Skeletal muscle tissue (tissue), 4 donors: ENCODE measurements around the gene XRCC3. TPM values are rescaled to one million over a fixed set of nuclear protein-coding genes. Genes with fewer than 3 reads are reported as not detected.

ENCODE experiments used
- H3K27ac ChIP-seq: one replicate; pipeline ENCODE4 v1.7.0; 2013; ENCODE audit warnings: mild to moderate bottlenecking, low read depth, low read length, inconsistent platforms
- H3K27me3 ChIP-seq, 3 donors: one replicate each; pipeline ENCODE4 v1.7.0; 2013; ENCODE audit warnings: low read length in 3 of 3; ENCODE audit not compliant: control insufficient read depth in 3 of 3, insufficient read depth in 3 of 3
- H3K36me3 ChIP-seq, 3 donors: one replicate each; pipeline ENCODE4 v1.7.0; 2013; ENCODE audit warnings: low read length in 3 of 3; ENCODE audit not compliant: control insufficient read depth in 3 of 3, insufficient read depth in 3 of 3
- H3K4me1 ChIP-seq, 3 donors: one replicate each; pipeline ENCODE4 v1.7.0; 2013; ENCODE audit warnings: low read length in 3 of 3, mild to moderate bottlenecking in 3 of 3; ENCODE audit not compliant: control insufficient read depth in 3 of 3, insufficient read depth in 3 of 3
- H3K4me3 ChIP-seq, 3 donors: one replicate each; pipeline ENCODE4 v1.7.0; 2013; ENCODE audit warnings: low read length in 3 of 3
- H3K9ac ChIP-seq, 3 donors: one replicate each; pipeline ENCODE4 v1.7.0; 2013; ENCODE audit warnings: low read length in 3 of 3, mild to moderate bottlenecking in 3 of 3, moderate library complexity in 2 of 3, low read depth in 1 of 3
- H3K9me3 ChIP-seq, 3 donors: one replicate each; pipeline ENCODE4 v1.7.0; 2013; ENCODE audit warnings: low read length in 3 of 3; ENCODE audit not compliant: control insufficient read depth in 3 of 3
- total RNA-seq: library from RNA; depleted of rRNA; stranded (reverse); fragments of >200 nt; gene quantifications from one replicate; pipeline ENCODE4 v1.2.3, GENCODE V29; 2014
- donor health status: Osteomylitis.

XRCC3 gene
- total RNA-seq, 1 donor from 2014 or later: 2.1 TPM

DNA sequence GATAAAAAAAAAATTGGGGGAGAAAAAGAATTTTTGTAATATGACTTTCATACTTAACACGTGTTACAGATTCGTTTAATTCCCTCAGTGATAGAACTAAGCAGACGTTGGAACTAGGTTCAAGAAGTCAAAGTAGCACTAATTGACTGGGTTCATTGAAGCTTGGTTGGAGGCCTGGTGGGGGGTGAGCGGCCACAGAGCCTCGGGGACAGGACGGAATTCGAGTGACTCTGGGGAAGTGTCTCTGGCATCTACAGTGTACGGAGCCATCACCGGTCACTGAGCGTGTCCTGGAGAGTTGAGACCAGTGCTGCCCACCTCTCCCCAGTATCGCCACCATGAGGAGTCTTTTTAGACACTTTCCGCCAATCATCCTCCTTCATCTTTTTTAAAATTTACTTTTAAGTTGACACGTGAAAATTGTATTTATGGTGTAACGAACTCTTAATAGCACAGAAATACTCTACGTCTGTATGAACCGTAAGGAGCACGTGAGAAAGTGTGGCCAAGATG is 1.7 kb upstream of the XRCC3 start:
- H3K9ac ChIP-seq: peak overlapping the region in 2 of 3 donors; percentile 78 to 83
- peaks cover 38 to 65% (median 47%) of the 10 kb centered on the region in 3 donors for H3K4me1 ChIP-seq
- H3K36me3 ChIP-seq: peaks cover 0 to 5% (median 0%) of the 10 kb centered on the region in 3 donors
- peak overlapping the region; percentile 50 to 77 (median 76) for H3K4me3 ChIP-seq
- H3K9me3 ChIP-seq: no peaks in the 10 kb centered on the region
- H3K27ac ChIP-seq: no peak overlapping the region
- no peaks in the 10 kb centered on the region for H3K27me3 ChIP-seq

DNA sequence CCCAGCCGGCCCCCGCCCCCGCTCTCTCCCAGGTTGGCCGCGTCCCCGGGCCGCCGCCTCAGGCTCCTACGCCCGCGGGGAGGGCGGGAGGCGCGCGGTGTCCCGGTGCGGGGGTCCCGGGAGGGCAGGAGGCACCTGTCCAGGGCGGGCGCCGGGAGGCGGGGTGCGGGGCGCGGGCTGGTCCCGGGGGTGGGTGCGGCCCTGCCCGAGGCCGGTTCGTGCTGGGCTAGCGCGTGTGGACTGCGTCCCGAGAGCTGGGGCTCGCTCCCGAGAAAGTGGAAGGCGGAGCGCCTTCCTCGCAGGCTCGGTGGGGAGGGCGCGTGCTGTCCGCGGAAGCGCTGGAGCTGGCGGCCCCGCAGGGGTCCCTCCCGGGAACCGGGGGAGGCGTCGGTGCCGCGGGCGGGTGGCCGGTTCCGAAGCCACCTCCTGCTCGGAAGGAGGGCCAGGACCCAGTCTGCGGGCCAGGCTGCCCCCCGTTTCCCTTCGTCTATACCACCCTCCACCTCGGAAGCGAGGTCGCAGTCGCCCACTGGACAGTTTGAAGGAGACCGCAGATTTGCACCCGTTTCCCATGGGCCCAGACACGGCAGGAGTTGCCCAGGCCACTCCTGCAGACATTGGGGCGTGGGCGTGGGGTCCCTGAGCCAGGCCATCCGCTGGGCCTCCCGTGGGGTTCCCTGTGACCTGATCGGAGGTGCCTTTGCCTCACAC is 995 bp upstream of the XRCC3 start:
- Histone ChIP-seq H3K27ac (no peak overlapping the region), H3K4me1 (peaks cover 45 to 65% (median 49%) of the 10 kb centered on the region in 3 donors), H3K4me3 (peak overlapping the region; percentile 50 to 77 (median 76)), H3K9ac (peak overlapping the region; percentile 54 to 83 (median 78)), H3K9me3 (no peaks in the 10 kb centered on the region), H3K27me3 (no peaks in the 10 kb centered on the region), H3K36me3 (peaks cover 0 to 5% (median 0%) of the 10 kb centered on the region in 3 donors)

DNA sequence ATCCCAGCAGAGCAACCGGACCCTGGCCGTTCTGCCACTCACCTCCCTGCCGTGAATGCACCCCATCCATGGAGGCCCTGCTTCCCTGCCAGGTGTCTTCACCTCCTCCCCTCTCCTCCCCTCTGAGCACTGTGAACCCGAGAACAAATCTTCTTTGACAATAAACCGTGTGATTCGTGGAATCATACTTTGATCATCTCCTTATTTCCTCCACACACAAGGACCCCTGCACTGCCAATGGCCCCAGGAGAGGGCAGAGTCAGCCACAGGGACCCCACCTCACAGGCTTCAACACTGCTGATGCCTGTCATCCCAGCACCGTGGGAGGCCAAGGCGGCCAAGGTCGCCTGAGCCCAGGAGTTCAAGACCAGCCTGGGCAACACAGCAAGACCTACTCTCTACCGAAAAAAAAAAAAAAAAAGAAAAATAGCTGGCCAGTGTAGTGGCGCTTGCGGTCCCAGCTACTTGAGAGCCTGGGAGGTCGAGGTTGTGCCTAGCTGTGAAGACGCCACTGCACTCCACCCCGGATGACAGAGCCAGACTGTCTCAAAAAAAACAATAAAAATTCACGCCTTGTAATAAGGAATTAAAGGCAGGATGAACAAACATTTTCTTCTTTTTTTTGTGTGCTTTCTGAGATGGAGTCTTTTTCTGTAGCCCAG is 1.1 kb downstream of the XRCC3 start:
- no peaks in the 10 kb centered on the region for H3K9me3 ChIP-seq
- peaks cover 40 to 61% (median 50%) of the 10 kb centered on the region in 3 donors for H3K4me1 ChIP-seq
- H3K36me3 ChIP-seq: peaks cover 0 to 5% (median 4%) of the 10 kb centered on the region in 3 donors
- peak overlapping the region in 1 of 3 donors; percentile 6 for H3K4me3 ChIP-seq
- no peak overlapping the region for H3K9ac ChIP-seq
- no peaks in the 10 kb centered on the region for H3K27me3 ChIP-seq
- no peak overlapping the region for H3K27ac ChIP-seq

GRCh38 chr14:103713304-103714062 is 1.8 kb downstream of the XRCC3 start:
- peaks cover 0 to 5% (median 4%) of the 10 kb centered on the region in 3 donors for H3K36me3 ChIP-seq
- H3K9ac ChIP-seq: peak overlapping the region in 1 of 3 donors; percentile 25
- H3K27me3 ChIP-seq: no peaks in the 10 kb centered on the region
- no peak overlapping the region for H3K4me3 ChIP-seq
- H3K9me3 ChIP-seq: no peaks in the 10 kb centered on the region
- peaks cover 42 to 63% (median 53%) of the 10 kb centered on the region in 3 donors for H3K4me1 ChIP-seq
- no peak overlapping the region for H3K27ac ChIP-seq

DNA sequence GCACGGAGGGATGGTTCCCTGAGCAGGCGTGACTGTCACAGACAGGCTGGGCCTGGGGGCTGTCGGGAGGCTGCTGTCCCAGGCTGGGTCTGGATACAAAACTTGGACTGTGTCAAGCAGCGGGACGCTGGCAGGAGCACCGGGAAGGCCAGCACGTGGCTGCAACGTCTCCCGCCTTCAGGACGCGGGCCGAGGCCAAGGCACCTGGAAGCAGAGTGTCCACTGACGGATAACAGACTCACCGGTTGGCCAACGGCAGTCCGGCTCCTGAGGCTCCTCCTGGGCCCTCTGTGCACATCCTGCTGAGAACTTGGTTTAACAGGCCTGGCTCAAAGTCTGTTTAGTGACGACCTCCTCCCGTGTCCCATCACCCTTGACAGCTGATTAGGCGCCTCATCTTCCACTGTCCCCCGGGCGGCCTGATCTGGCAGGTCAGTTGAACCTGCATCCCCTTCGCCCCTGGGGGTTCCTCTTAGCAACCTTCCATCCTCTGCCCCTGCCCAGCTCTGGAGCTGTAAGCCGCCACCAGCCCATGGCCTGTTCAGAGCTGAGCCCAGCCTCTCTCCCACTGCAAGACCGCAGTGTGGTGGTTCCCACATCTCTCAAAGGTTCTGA is 2.5 kb downstream of the XRCC3 start:
- Histone ChIP-seq H3K27me3 (no peaks in the 10 kb centered on the region), H3K9me3 (no peaks in the 10 kb centered on the region), H3K36me3 (peaks cover 2 to 4% (median 4%) of the 10 kb centered on the region in 3 donors), H3K4me3 (no peak overlapping the region), H3K9ac (peak overlapping the region in 2 of 3 donors; percentile 19 to 73), H3K27ac (peak overlapping the region; percentile 36), H3K4me1 (peaks cover 38 to 63% (median 53%) of the 10 kb centered on the region in 3 donors)

DNA sequence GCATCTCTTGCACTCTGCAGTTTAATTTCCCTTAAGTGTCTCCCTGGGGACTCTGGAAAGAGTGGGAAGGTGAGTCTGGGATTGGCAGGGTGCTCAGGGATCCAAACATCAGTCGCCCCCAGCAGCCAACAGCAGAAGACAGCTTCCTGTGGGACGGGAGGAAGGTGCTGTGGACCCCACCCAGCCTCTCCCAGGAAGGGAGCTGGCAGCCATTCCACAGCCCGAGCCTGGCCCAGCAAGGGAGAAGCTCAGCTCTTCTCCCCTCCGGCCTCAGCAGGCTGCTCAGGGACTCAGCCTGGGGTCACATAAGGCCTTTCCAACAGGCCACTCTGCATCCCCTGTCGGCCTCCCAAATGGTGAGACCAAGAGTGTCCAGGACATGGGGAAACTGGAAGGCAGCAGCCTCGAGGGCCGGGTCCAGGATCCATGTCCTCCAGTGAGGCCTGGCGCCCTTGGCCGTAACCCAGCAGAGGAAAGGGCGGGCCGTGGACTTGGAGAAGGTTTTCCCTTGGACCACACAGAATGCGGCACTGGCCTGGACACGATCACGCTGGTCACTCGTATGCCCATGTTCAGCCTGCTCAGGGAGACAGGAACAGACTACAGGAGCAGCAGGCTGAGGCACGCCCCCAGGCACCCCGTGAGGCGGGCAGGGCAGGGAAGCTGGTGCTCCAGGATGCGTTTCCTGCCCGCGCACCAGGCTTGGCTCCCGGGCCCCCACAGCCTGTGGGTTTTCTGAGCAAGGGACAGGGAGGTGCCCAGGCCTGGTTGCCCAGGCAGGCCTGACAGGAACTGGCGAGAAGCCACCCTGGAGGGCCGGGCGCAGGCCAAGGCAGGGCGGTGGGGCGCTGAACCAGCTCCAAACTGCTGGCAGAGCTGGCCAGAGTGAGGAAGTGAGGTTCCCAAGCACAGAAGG is 3.5 kb downstream of the XRCC3 start:
- Histone ChIP-seq H3K4me1 (peaks cover 35 to 57% (median 47%) of the 10 kb centered on the region in 3 donors), H3K27ac (peak overlapping the region; percentile 36), H3K27me3 (no peaks in the 10 kb centered on the region), H3K36me3 (peaks cover 0 to 7% (median 4%) of the 10 kb centered on the region in 3 donors), H3K9me3 (no peaks in the 10 kb centered on the region), H3K4me3 (no peak overlapping the region), H3K9ac (peak overlapping the region; percentile 32 to 73 (median 33))

GRCh38 chr14:103710771-103711377 is 4.4 kb downstream of the XRCC3 start:
- peaks cover 31 to 52% (median 49%) of the 10 kb centered on the region in 3 donors for H3K4me1 ChIP-seq
- no peak overlapping the region for H3K27ac ChIP-seq

DNA sequence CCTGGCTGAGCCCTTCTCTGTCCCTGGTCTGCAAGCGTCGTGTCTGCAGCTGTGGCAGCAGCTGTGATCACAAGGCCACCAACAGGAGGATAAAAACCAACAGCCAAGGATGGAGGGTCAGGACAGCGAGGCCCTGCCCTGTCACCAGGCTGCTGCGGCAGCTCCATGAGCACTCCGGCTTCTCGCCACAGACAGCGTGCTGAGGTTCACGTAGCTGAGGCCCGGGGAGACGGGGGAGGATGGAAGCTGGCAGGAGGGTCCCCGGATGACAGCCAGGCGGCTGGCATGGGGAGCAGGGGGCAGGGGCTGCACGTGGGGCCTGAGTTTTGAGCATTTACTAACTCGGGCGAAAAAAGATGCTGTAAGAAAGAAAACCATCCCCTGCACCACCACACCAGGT is 5.4 kb downstream of the XRCC3 start:
- peaks cover 31 to 55% (median 52%) of the 10 kb centered on the region in 3 donors for H3K4me1 ChIP-seq
- H3K27me3 ChIP-seq: no peaks in the 10 kb centered on the region
- H3K9me3 ChIP-seq: no peaks in the 10 kb centered on the region
- H3K36me3 ChIP-seq: peaks cover 4 to 12% (median 7%) of the 10 kb centered on the region in 3 donors
- no peak overlapping the region for H3K4me3 ChIP-seq
- no peak overlapping the region for H3K9ac ChIP-seq
- no peak overlapping the region for H3K27ac ChIP-seq

More at GRCh38 chr14:103710771-103711377, 4.4 kb downstream of the XRCC3 start:
- no peak overlapping the region for H3K4me3 ChIP-seq
- H3K9me3 ChIP-seq: no peaks in the 10 kb centered on the region
- no peak overlapping the region for H3K9ac ChIP-seq
- H3K27me3 ChIP-seq: no peaks in the 10 kb centered on the region
- peaks cover 4 to 7% (median 4%) of the 10 kb centered on the region in 3 donors for H3K36me3 ChIP-seq
